ENCODE results near the gene RPL27A.

The RPL27A gene

GRCh38 chr11:8739309-8739793, 56.8 kb downstream of the RPL27A start:
- intact Hi-C loops (cut with DNase I): no loop called here

More at GRCh38 chr11:8739309-8739793, 56.8 kb downstream of the RPL27A start:
- DNase-seq: no peak

Data from posterior cingulate gyrus (tissue), 11 donors.